Measurements from ENCODE around the gene ZNF423. TPM values are rescaled to one million over a fixed set of nuclear protein-coding genes. Genes with fewer than 3 reads are reported as not detected.

Gene ZNF423
- polyA plus RNA-seq, 1 donor from 2014 or later: 4.5 TPM

- H3K4me3 ChIP-seq (ENCODE audit: low read length): no peak overlapping the region
- no peak for TF ChIP-seq TAF1 (IDR thresholded peaks at IDR 0.05; ENCODE audit: low read depth)
- TF ChIP-seq MXI1 (conservative IDR thresholded peaks at IDR 0.05; ENCODE audit: poor library complexity, severe bottlenecking): no peak
- TF ChIP-seq, protein P1, sequence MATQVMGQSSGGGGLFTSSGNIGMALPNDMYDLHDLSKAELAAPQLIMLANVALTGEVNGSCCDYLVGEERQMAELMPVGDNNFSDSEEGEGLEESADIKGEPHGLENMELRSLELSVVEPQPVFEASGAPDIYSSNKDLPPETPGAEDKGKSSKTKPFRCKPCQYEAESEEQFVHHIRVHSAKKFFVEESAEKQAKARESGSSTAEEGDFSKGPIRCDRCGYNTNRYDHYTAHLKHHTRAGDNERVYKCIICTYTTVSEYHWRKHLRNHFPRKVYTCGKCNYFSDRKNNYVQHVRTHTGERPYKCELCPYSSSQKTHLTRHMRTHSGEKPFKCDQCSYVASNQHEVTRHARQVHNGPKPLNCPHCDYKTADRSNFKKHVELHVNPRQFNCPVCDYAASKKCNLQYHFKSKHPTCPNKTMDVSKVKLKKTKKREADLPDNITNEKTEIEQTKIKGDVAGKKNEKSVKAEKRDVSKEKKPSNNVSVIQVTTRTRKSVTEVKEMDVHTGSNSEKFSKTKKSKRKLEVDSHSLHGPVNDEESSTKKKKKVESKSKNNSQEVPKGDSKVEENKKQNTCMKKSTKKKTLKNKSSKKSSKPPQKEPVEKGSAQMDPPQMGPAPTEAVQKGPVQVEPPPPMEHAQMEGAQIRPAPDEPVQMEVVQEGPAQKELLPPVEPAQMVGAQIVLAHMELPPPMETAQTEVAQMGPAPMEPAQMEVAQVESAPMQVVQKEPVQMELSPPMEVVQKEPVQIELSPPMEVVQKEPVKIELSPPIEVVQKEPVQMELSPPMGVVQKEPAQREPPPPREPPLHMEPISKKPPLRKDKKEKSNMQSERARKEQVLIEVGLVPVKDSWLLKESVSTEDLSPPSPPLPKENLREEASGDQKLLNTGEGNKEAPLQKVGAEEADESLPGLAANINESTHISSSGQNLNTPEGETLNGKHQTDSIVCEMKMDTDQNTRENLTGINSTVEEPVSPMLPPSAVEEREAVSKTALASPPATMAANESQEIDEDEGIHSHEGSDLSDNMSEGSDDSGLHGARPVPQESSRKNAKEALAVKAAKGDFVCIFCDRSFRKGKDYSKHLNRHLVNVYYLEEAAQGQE (IDR thresholded peaks at IDR 0.05; ENCODE audit: borderline replicate concordance): no peak
- no peak for TF ChIP-seq EP300 (conservative IDR thresholded peaks at IDR 0.05; ENCODE audit: poor library complexity, severe bottlenecking)
- no peak for TF ChIP-seq POLR2AphosphoS5 (IDR thresholded peaks at IDR 0.05)
- no peak for TF ChIP-seq RAD21 (conservative IDR thresholded peaks at IDR 0.05)
- TF ChIP-seq SMC3 (conservative IDR thresholded peaks at IDR 0.05; ENCODE audit: poor library complexity): no peak
- TF ChIP-seq, protein P2, sequence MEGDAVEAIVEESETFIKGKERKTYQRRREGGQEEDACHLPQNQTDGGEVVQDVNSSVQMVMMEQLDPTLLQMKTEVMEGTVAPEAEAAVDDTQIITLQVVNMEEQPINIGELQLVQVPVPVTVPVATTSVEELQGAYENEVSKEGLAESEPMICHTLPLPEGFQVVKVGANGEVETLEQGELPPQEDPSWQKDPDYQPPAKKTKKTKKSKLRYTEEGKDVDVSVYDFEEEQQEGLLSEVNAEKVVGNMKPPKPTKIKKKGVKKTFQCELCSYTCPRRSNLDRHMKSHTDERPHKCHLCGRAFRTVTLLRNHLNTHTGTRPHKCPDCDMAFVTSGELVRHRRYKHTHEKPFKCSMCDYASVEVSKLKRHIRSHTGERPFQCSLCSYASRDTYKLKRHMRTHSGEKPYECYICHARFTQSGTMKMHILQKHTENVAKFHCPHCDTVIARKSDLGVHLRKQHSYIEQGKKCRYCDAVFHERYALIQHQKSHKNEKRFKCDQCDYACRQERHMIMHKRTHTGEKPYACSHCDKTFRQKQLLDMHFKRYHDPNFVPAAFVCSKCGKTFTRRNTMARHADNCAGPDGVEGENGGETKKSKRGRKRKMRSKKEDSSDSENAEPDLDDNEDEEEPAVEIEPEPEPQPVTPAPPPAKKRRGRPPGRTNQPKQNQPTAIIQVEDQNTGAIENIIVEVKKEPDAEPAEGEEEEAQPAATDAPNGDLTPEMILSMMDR (IDR thresholded peaks at IDR 0.05; ENCODE audit: poor library complexity, severe bottlenecking): no peak
- no peak for TF ChIP-seq EZH2 (IDR thresholded peaks at IDR 0.05; ENCODE audit: borderline replicate concordance, insufficient read depth, low read length, poor library complexity, severe bottlenecking)
- no peaks in the 10 kb centered on the region for H3K79me2 ChIP-seq (replicated peaks; ENCODE audit: insufficient read depth, low read length)
- H3K27ac ChIP-seq (ENCODE audit: low read length): no peak overlapping the region
- H3K27me3 ChIP-seq (ENCODE audit: insufficient read depth, low read depth, low read length): no peaks in the 10 kb centered on the region
- H4K20me1 ChIP-seq (ENCODE audit: insufficient read depth): no peaks in the 10 kb centered on the region
- no peaks in the 10 kb centered on the region for H3K9me3 ChIP-seq (ENCODE audit: low read length)
- H3F3A ChIP-seq (ENCODE audit: insufficient read depth, low read length, poor library complexity, severe bottlenecking): no peaks in the 10 kb centered on the region
- no peaks in the 10 kb centered on the region for H3K9me2 ChIP-seq (ENCODE audit: insufficient read depth, low read length)
- H2AFZ ChIP-seq (ENCODE audit: low read depth, low read length): no peak overlapping the region
- H3K36me3 ChIP-seq (ENCODE audit: insufficient read depth, low read length): no peaks in the 10 kb centered on the region
- H3K9ac ChIP-seq (ENCODE audit: low read length): no peak overlapping the region
- H3K4me2 ChIP-seq (ENCODE audit: low read length): no peak overlapping the region
Measured at GRCh38 chr16:49867796-49868668, 12.1 kb upstream of the ZNF423 start.

- H3K27ac ChIP-seq (ENCODE audit: low read length): no peak overlapping the region
- TF ChIP-seq EZH2 (IDR thresholded peaks at IDR 0.05; ENCODE audit: borderline replicate concordance, insufficient read depth, low read length, poor library complexity, severe bottlenecking) (no peak), MXI1 (conservative IDR thresholded peaks at IDR 0.05; ENCODE audit: poor library complexity, severe bottlenecking) (no peak), SMC3 (conservative IDR thresholded peaks at IDR 0.05; ENCODE audit: poor library complexity) (no peak), EP300 (conservative IDR thresholded peaks at IDR 0.05; ENCODE audit: poor library complexity, severe bottlenecking) (no peak), RAD21 (conservative IDR thresholded peaks at IDR 0.05) (no peak), TAF1 (IDR thresholded peaks at IDR 0.05; ENCODE audit: low read depth) (no peak), POLR2AphosphoS5 (IDR thresholded peaks at IDR 0.05) (no peak)
- TF ChIP-seq, protein P1 (IDR thresholded peaks at IDR 0.05; ENCODE audit: borderline replicate concordance): no peak
- TF ChIP-seq, protein P2 (IDR thresholded peaks at IDR 0.05; ENCODE audit: poor library complexity, severe bottlenecking): no peak
Measured at GRCh38 chr16:49867234-49867633, 11.3 kb upstream of the ZNF423 start.

More at GRCh38 chr16:49867234-49867633, 11.3 kb upstream of the ZNF423 start:
- H2AFZ ChIP-seq (ENCODE audit: low read depth, low read length): no peak overlapping the region
- H3K36me3 ChIP-seq (ENCODE audit: insufficient read depth, low read length): no peaks in the 10 kb centered on the region
- H3K9me3 ChIP-seq (ENCODE audit: low read length): no peaks in the 10 kb centered on the region
- no peaks in the 10 kb centered on the region for H3F3A ChIP-seq (ENCODE audit: insufficient read depth, low read length, poor library complexity, severe bottlenecking)
- H3K9ac ChIP-seq (ENCODE audit: low read length): no peak overlapping the region
- no peak overlapping the region for H3K4me3 ChIP-seq (ENCODE audit: low read length)
- no peaks in the 10 kb centered on the region for H4K20me1 ChIP-seq (ENCODE audit: insufficient read depth)
- H3K4me2 ChIP-seq (ENCODE audit: low read length): no peak overlapping the region
- H3K9me2 ChIP-seq (ENCODE audit: insufficient read depth, low read length): no peaks in the 10 kb centered on the region
- H3K79me2 ChIP-seq (replicated peaks; ENCODE audit: insufficient read depth, low read length): no peaks in the 10 kb centered on the region
- no peaks in the 10 kb centered on the region for H3K27me3 ChIP-seq (ENCODE audit: insufficient read depth, low read depth, low read length)
